ENCODE data around the gene THSD7B.

THSD7B gene

GRCh38 chr2:137051778-137052398 is 286.5 kb downstream of the THSD7B start:
- TF ChIP-seq CTCF (IDR thresholded peaks at IDR 0.05) = no peak

GRCh38 chr2:137056704-137057103 is 291.4 kb downstream of the THSD7B start:
- no peak for TF ChIP-seq CTCF (IDR thresholded peaks at IDR 0.05)

- TF ChIP-seq CTCF (IDR thresholded peaks at IDR 0.05) = no peak
Observed at GRCh38 chr2:137091704-137092103, 326.4 kb downstream of the THSD7B start.

- TF ChIP-seq CTCF (IDR thresholded peaks at IDR 0.05) = no peak
Observed at GRCh38 chr2:137093116-137093515, 327.8 kb downstream of the THSD7B start.

GRCh38 chr2:137096187-137096586 is 330.8 kb downstream of the THSD7B start:
- TF ChIP-seq CTCF (IDR thresholded peaks at IDR 0.05) = no peak

GRCh38 chr2:137096693-137097092 is 331.3 kb downstream of the THSD7B start:
- TF ChIP-seq CTCF (IDR thresholded peaks at IDR 0.05) = no peak

- no peak for TF ChIP-seq CTCF (IDR thresholded peaks at IDR 0.05)
Observed at GRCh38 chr2:137107904-137108303, 342.6 kb downstream of the THSD7B start.

- TF ChIP-seq CTCF (IDR thresholded peaks at IDR 0.05) = no peak
Observed at GRCh38 chr2:137111896-137112295, 346.6 kb downstream of the THSD7B start.
